Measurements from ENCODE around the gene RPL11.
"Not testable (repeated sequence)": the region's sequence is repeated elsewhere in the genome, so short reads cannot be mapped to it uniquely, and the experiment has no call there.

The RPL11 gene

DNA sequence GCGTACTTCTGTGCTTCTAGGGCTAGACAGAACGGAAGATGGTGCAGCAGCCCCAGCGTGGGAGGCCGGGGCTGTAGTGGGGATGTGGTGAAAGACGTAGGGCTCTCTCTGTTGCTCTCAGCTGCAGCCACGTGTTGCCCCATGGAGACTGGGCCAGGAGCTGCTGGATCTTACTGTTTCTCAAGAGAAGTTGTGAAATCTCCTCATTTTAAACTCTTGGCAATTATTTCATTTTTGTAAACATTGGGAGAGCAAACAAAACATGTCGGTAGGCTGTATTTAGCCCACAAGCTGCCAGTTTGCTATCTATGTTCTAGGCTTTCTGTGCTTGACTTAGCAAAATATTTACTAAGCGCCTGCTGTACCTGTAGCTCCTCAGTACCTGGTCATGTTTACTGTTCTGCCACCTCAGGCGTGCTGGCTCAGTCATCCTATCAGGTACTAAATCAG lies 35.8 kb downstream of the RPL11 start:
- peak overlapping the region; percentile 21; the same call in 1 of the 2 replicates for H3K4me3 ChIP-seq (ENCODE audit: low read depth, low read length)

GRCh38 chr1:23732363-23733224 lies 41.0 kb downstream of the RPL11 start:
- H3K4me3 ChIP-seq (ENCODE audit: low read depth, low read length) = no peak overlapping the region
- no peak for TF ChIP-seq CTCF (IDR thresholded peaks at IDR 0.05; ENCODE audit: control insufficient read depth, extremely low read depth, insufficient read depth)
- DNase-seq (ENCODE audit: low read depth) = no peak

More for the DNA sequence above, 35.8 kb downstream of the RPL11 start:
- peak; percentile 87 for DNase-seq (ENCODE audit: low read depth)
- no peak for TF ChIP-seq CTCF (IDR thresholded peaks at IDR 0.05; ENCODE audit: control insufficient read depth, extremely low read depth, insufficient read depth)

- not testable (repeated sequence) for DNase-seq (ENCODE audit: low read depth); H3K4me3 ChIP-seq (ENCODE audit: low read depth, low read length)
These were observed 41.7 kb downstream of the RPL11 start for GRCh38 chr1:23733281-23733680.

DNA sequence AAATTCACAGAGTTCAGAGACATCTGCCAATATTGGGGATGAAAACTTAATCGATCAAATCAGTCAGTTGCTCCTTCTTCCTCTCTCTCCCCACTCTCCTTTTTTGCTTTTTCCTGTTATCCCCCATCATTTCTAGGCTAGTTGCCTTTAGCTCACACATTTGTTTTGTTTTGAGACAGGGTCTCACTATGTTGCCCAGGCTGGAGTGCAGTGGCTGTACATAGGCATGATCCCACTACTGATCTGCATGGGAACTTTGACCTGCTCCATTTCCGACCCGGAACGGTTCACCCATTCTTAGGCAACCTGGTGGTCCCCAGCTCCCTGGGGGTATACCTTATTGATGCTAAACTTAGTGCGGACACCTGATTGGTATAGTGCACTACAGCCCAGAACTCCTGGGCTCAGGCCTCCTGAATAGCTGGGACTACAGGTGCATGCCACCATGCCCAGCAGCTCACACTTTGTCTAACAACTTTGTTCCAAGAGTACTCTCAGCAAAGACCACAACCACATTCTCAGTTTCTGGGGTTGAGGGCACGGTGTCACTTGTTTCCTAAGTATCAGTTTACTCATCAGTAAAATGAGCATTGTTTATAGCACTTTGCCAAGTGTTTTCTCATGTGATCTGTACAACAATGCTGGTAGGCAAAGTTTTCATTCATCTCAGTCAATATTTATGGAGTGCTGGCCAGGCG lies 45.0 kb downstream of the RPL11 start:
- DNase-seq (ENCODE audit: low read depth) = no peak
- TF ChIP-seq CTCF (IDR thresholded peaks at IDR 0.05; ENCODE audit: control insufficient read depth, extremely low read depth, insufficient read depth) = no peak

DNA sequence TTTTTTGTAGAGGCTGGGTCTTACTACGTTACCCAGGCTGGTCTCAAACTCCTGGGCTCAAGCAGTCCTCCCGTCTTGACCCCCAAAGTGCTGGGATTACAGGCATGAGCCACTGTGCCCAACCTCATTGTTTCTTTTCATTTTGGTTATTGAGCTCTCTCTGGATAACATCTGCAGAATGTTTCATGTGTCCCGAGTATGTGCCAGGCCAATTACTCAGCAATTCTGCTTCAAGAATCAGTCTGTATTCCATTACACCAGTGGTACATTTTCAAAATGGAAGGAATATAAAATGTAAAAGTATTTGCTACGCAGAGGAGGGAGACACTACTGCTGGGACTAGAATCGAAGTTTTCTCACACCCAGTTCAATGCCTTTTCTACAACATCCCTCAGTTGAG lies 50.0 kb downstream of the RPL11 start:
- no peak for TF ChIP-seq CTCF (IDR thresholded peaks at IDR 0.05; ENCODE audit: control insufficient read depth, extremely low read depth, insufficient read depth)
- no peak for DNase-seq (ENCODE audit: low read depth)
- no peak overlapping the region for H3K4me3 ChIP-seq (ENCODE audit: low read depth, low read length)

More for the DNA sequence above, 45.0 kb downstream of the RPL11 start:
- no peak overlapping the region for H3K4me3 ChIP-seq (ENCODE audit: low read depth, low read length)

DNA sequence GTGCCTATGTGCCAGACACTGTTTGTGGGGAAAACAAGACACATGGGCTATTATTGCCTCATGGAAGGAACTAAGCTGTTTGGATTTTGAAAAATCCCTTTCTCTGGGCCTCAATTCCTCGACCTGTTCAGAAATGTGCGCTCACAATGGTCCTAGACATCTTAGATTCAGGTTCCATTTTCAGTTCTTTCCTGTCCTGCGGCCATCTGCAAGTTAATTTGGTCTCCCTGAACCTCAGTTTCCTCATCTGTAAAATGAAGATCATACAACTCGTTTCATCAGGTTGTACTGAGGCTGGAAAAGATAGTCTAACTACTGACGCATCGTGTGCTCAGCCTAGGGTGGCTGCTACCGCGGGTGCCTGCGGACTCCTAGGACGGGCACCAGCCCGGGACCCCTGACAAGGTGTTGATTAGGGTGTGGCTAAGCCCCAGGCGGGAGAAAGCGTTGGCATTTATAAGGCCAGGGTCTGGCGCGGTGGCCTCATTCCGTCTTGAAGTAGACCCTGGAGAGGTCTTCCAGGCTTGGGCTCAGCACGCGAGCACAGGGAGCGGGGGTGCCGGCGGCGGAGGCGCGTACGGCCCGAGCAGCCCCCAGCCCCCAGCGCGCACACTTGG lies 51.2 kb downstream of the RPL11 start:
- peak overlapping the region; percentile 71 for H3K4me3 ChIP-seq (ENCODE audit: low read depth, low read length)
- no peak for TF ChIP-seq CTCF (IDR thresholded peaks at IDR 0.05; ENCODE audit: control insufficient read depth, extremely low read depth, insufficient read depth)
- no peak for DNase-seq (ENCODE audit: low read depth)
